Ishikawa (cell line): ENCODE results near the gene TXNL4B.

Experiments
- CEBPB ChIP-seq: IDR thresholded peaks from 2 replicates; pipeline ENCODE4 v1.6.1; 2012
- CREB1 ChIP-seq: IDR thresholded peaks from 2 replicates; pipeline ENCODE4 v1.6.1; 2012; ENCODE audit warnings: low read depth
- EGR1 ChIP-seq: IDR thresholded peaks from 2 replicates; pipeline ENCODE4 v1.6.1; 2012
- EP300 ChIP-seq: IDR thresholded peaks from 2 replicates; pipeline ENCODE4 v1.6.1; 2012; ENCODE audit warnings: borderline replicate concordance
- FOXM1 ChIP-seq: IDR thresholded peaks from 2 replicates; pipeline ENCODE4 v1.6.1; 2012; ENCODE audit warnings: low read depth, borderline replicate concordance
- NFIC ChIP-seq: IDR thresholded peaks from 2 replicates; pipeline ENCODE4 v1.6.1; 2012
- RAD21 ChIP-seq: IDR thresholded peaks from 2 replicates; pipeline ENCODE4 v1.6.1; 2012; ENCODE audit warnings: low read depth
- TAF1 ChIP-seq: IDR thresholded peaks from 2 replicates; pipeline ENCODE4 v1.6.1; 2012; ENCODE audit warnings: low read depth, mild to moderate bottlenecking
- TCF12 ChIP-seq: IDR thresholded peaks from 2 replicates; pipeline ENCODE4 v1.6.1; 2012; ENCODE audit warnings: low read depth
- TEAD4 ChIP-seq: IDR thresholded peaks from 2 replicates; pipeline ENCODE4 v1.6.1; 2012
- YY1 ChIP-seq: IDR thresholded peaks from 2 replicates; pipeline ENCODE4 v1.6.1; 2012; ENCODE audit warnings: low read depth
- ZBTB7A ChIP-seq: IDR thresholded peaks from 2 replicates; pipeline ENCODE4 v1.6.1; 2012; ENCODE audit warnings: low read depth
- TF ChIP-seq, protein P1 (sequence below): IDR thresholded peaks from 2 replicates; pipeline ENCODE4 v1.6.1; 2012
- TF ChIP-seq, protein P2 (sequence below): IDR thresholded peaks from 2 replicates; pipeline ENCODE4 v1.6.1; 2012
- TF ChIP-seq, protein P3 (sequence below): IDR thresholded peaks from 2 replicates; pipeline ENCODE4 v1.6.1; 2012; ENCODE audit warnings: low read depth, mild to moderate bottlenecking

TXNL4B gene

DNA sequence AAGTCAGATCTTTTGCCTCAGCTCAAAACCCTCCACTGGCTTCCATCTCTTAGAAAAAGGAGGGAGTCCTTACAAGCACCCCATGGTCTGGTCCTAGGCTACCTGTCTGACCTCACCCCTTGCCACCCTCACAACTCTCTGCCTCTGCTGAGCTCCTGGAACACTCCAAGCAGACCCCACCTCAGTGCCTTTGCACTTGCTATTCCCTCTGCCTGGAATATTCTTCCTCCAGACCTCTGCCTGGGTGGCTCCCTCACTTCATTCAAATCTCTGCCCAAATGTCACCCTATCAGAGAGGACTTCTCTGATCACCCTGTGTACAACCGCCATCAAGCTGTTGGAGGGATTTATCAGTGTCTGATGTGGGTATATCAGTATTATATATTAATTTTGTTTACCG, 41.1 kb upstream of the TXNL4B start:
- TF ChIP-seq CREB1 (no peak), TAF1 (no peak), TEAD4 (no peak), TCF12 (no peak), NFIC (no peak), EGR1 (no peak)

DNA sequence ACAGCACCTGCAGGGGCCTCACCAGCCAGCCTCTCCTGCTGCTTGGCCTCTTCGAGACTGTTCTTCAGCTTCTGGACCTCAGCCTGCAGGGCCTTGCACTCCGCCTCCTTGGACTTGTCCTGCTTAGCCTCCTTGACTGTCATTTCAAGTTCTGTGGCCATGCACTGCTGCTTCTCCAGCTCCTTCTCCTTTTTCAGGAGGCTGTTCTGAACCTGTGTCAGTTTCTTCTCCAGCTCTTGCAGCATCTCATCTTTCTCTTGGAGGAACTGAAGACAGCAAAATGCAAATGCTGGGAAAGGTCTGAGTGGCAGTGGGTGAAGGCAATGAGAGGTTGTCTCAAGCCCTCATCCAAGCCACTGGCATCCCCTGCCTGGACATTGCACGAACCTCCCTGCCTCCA, 39.3 kb upstream of the TXNL4B start:
- TF ChIP-seq CREB1 (no peak), YY1 (no peak), NFIC (no peak), EP300 (no peak), TAF1 (no peak), EGR1 (no peak), FOXM1 (no peak), ZBTB7A (no peak), CEBPB (no peak), TCF12 (no peak), TEAD4 (no peak), RAD21 (no peak)
- TF ChIP-seq, protein P1, sequence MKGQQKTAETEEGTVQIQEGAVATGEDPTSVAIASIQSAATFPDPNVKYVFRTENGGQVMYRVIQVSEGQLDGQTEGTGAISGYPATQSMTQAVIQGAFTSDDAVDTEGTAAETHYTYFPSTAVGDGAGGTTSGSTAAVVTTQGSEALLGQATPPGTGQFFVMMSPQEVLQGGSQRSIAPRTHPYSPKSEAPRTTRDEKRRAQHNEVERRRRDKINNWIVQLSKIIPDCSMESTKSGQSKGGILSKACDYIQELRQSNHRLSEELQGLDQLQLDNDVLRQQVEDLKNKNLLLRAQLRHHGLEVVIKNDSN = no peak
- TF ChIP-seq, protein P2, sequence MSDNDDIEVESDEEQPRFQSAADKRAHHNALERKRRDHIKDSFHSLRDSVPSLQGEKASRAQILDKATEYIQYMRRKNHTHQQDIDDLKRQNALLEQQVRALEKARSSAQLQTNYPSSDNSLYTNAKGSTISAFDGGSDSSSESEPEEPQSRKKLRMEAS = no peak
- TF ChIP-seq, protein P3, sequence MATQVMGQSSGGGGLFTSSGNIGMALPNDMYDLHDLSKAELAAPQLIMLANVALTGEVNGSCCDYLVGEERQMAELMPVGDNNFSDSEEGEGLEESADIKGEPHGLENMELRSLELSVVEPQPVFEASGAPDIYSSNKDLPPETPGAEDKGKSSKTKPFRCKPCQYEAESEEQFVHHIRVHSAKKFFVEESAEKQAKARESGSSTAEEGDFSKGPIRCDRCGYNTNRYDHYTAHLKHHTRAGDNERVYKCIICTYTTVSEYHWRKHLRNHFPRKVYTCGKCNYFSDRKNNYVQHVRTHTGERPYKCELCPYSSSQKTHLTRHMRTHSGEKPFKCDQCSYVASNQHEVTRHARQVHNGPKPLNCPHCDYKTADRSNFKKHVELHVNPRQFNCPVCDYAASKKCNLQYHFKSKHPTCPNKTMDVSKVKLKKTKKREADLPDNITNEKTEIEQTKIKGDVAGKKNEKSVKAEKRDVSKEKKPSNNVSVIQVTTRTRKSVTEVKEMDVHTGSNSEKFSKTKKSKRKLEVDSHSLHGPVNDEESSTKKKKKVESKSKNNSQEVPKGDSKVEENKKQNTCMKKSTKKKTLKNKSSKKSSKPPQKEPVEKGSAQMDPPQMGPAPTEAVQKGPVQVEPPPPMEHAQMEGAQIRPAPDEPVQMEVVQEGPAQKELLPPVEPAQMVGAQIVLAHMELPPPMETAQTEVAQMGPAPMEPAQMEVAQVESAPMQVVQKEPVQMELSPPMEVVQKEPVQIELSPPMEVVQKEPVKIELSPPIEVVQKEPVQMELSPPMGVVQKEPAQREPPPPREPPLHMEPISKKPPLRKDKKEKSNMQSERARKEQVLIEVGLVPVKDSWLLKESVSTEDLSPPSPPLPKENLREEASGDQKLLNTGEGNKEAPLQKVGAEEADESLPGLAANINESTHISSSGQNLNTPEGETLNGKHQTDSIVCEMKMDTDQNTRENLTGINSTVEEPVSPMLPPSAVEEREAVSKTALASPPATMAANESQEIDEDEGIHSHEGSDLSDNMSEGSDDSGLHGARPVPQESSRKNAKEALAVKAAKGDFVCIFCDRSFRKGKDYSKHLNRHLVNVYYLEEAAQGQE = no peak

DNA sequence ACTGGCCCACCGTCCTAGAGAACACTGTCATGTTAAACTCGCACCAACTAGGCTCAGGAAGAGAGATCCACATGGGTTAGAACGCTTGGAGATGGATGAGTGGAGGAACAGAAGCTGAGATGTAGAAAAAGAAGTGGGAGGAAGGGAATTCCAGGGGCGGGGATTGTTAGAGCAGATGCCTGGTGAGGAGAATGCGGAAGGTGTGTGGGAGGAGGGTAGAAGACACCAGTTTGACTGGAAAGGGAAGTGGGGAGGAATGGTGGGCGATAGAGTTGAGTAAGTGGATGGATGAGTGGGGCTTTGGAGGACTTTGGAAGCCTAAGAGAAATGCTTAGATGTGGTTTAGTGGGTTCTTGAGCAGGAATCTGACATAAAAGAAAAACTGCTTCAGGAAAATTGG, 37.6 kb upstream of the TXNL4B start:
- TF ChIP-seq TEAD4 = peak; percentile 53
- TF ChIP-seq, protein P1 = no peak

DNA sequence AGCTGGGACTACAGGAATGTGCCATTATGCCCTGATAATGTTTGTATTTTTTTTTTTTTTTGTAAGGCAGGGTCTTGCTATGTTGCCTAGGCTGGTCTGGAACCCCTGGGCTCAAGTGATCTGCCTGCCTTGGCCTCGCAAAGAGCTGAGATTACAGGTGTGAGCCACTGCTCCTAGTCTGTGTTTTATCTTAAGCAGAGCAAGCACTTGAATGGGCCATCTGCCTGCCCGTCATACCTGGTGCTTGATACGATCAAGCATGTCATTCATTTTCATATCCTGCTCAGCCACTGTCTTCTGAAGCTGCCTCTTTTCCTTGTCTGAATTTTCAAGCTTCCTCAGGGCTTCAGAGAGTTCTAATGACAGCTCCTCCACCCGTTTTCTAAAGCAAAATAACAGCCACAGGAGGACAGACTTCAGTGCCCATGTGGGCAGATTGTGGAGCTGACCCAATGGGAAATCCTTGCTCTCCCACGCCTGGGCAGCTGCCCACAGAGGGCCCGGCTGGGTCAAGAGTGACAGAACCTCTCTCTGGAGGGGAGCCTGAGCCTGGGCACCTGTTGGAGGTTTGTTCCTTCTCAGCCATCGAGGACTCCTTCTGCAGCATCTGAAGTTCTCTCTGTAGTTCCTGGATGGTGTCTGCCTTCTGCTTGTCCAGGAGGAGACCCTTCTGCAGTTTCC, 36.7 kb upstream of the TXNL4B start:
- TF ChIP-seq EP300 (no peak), EGR1 (no peak), TEAD4 (no peak), CREB1 (no peak), ZBTB7A (no peak), TAF1 (no peak), YY1 (no peak), RAD21 (no peak), FOXM1 (no peak)

DNA sequence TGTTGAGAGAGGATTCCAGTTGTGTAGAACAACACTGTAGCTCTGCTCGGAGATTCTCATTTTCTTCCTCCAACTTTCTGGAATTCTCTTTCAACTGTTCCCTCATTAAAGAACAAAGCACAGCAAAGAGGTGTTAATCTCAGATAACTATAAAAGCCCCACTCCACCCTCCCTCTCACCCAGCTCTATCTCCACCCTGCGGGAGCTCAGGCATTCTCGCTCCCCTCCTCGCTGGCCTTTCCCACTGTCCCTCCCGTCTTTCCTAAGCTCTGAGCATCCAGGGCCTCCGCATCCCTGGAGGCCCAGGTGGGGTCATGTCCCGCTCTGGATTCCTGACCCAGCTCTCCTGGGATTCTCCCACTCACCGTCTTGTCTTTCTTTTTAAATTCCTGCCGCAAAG, 35.3 kb upstream of the TXNL4B start:
- no peak for TF ChIP-seq EGR1

DNA sequence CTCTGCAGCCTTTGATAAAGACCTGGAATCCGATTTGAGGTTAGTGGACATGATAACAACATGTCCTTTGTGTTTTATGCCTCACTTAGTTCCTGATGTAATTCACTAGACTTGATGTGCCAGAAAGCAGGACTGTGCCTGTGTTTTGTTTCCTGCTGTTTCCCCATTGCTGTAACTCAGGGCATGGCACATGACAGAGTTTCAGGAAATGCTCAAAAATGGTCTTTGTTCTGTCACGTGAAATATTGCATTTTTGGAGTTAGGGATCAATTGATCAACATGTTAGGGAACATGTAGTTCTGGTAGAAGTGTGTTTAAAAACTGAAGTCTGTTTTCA, 33.0 kb upstream of the TXNL4B start:
- TF ChIP-seq, protein P3 = no peak
- TF ChIP-seq TEAD4 (no peak), FOXM1 (no peak), ZBTB7A (no peak), TCF12 (no peak), TAF1 (no peak), CEBPB (no peak)
- TF ChIP-seq, protein P2 = no peak
- TF ChIP-seq, protein P1 = no peak
